ENCODE measurements around the gene PLCB4.

DNA sequence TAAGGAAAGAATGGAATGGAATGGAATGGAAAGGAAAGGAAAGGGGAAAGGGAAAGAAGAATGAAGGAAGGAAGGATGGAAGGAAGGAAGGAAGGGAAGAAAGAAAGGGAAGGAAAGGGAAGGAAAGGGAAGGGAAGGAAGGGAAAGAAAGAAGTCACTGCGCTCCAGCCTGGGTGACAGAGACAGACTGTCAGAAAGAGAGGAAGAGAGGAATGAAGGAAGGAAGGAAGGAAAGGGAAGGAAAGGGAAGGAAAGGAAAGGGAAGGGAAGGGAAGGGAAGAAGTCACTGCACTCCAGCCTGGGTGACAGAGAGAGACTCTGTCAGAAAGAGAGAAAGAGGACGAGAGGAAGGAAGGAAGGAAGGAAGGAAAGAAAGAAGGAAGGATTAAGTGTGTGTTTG is 224.3 kb downstream of the PLCB4 start:
- TF ChIP-seq EZH2 (IDR thresholded peaks at IDR 0.05) (no peak), POLR2AphosphoS5 (IDR thresholded peaks at IDR 0.05; ENCODE audit: borderline replicate concordance, low read depth, low read length) (no peak), FOXP2 (optimal IDR thresholded peaks at IDR 0.05; ENCODE audit: control extremely low read depth, extremely low read length, insufficient read depth) (no peak)
